HUES6 (cell line): Measurements from ENCODE around the gene SIRPB2.
A peak's percentile ranks its signal among the peaks of the same experiment; 100 is the strongest.

Experiments used
- H3K27ac ChIP-seq: 2 replicates; pipeline ENCODE4 v1.7.0; 2013; ENCODE audit warnings: low read depth, mild to moderate bottlenecking, low read length, inconsistent platforms
- H3K27me3 ChIP-seq: 2 replicates; pipeline ENCODE4 v1.6.1; 2013; ENCODE audit warnings: low read length; ENCODE audit not compliant: control insufficient read depth, insufficient read depth
- H3K36me3 ChIP-seq: 2 replicates; pipeline ENCODE4 v1.6.1; 2013; ENCODE audit warnings: low read length; ENCODE audit not compliant: control insufficient read depth, insufficient read depth
- H3K4me1 ChIP-seq: 2 replicates; pipeline ENCODE4 v1.6.1; 2013; ENCODE audit warnings: low read length; ENCODE audit not compliant: control insufficient read depth, insufficient read depth
- H3K4me3 ChIP-seq: 2 replicates; pipeline ENCODE4 v1.5.1; 2013; ENCODE audit warnings: low read depth, low read length
- H3K9ac ChIP-seq: one replicate; pipeline ENCODE4 v1.6.1; 2013; ENCODE audit warnings: mild to moderate bottlenecking, low read length
- H3K9me3 ChIP-seq: 2 replicates; pipeline ENCODE4 v1.6.1; 2013; ENCODE audit warnings: low read depth, low read length; ENCODE audit not compliant: control insufficient read depth, insufficient read depth

The SIRPB2 gene

GRCh38 chr20:1526310-1526709 is 35.1 kb upstream of the SIRPB2 start:
- Histone ChIP-seq H3K4me3 (no peak overlapping the region), H3K27me3 (no peaks in the 10 kb centered on the region), H3K27ac (no peak overlapping the region), H3K9ac (no peak overlapping the region), H3K36me3 (no peaks in the 10 kb centered on the region), H3K4me1 (no peaks in the 10 kb centered on the region), H3K9me3 (no peaks in the 10 kb centered on the region)

- Histone ChIP-seq H3K4me1 (no peaks in the 10 kb centered on the region), H3K36me3 (no peaks in the 10 kb centered on the region), H3K27ac (no peak overlapping the region), H3K4me3 (no peak overlapping the region), H3K9ac (no peak overlapping the region), H3K27me3 (no peaks in the 10 kb centered on the region), H3K9me3 (no peaks in the 10 kb centered on the region)
These were observed 32.8 kb upstream of the SIRPB2 start for GRCh38 chr20:1524004-1524403.

GRCh38 chr20:1517010-1517409 is 25.8 kb upstream of the SIRPB2 start:
- Histone ChIP-seq H3K27ac (no peak overlapping the region), H3K9me3 (no peaks in the 10 kb centered on the region), H3K4me1 (0 out of 2 replicates have a peak, but pooled peaks cover 3% of the 10 kb centered on the region), H3K9ac (no peak overlapping the region), H3K4me3 (no peak overlapping the region), H3K27me3 (no peaks in the 10 kb centered on the region), H3K36me3 (no peaks in the 10 kb centered on the region)

GRCh38 chr20:1513801-1514200 is 22.6 kb upstream of the SIRPB2 start:
- no peak overlapping the region for H3K27ac ChIP-seq

GRCh38 chr20:1509237-1509636 is 18.0 kb upstream of the SIRPB2 start:
- H3K36me3 ChIP-seq, result no peaks in the 10 kb centered on the region

More at GRCh38 chr20:1513801-1514200, 22.6 kb upstream of the SIRPB2 start:
- Histone ChIP-seq H3K4me3 (no peak overlapping the region), H3K9ac (no peak overlapping the region), H3K36me3 (no peaks in the 10 kb centered on the region), H3K4me1 (0 out of 2 replicates have a peak, but pooled peaks cover 3% of the 10 kb centered on the region), H3K27me3 (no peaks in the 10 kb centered on the region), H3K9me3 (no peaks in the 10 kb centered on the region)

GRCh38 chr20:1508574-1508973 is 17.4 kb upstream of the SIRPB2 start:
- Histone ChIP-seq H3K9ac (no peak overlapping the region), H3K27me3 (no peaks in the 10 kb centered on the region), H3K9me3 (no peaks in the 10 kb centered on the region), H3K4me3 (no peak overlapping the region), H3K4me1 (no peaks in the 10 kb centered on the region), H3K36me3 (no peaks in the 10 kb centered on the region), H3K27ac (no peak overlapping the region)

More at GRCh38 chr20:1509237-1509636, 18.0 kb upstream of the SIRPB2 start:
- Histone ChIP-seq H3K27me3 (no peaks in the 10 kb centered on the region), H3K9ac (no peak overlapping the region), H3K9me3 (no peaks in the 10 kb centered on the region), H3K4me1 (no peaks in the 10 kb centered on the region), H3K27ac (no peak overlapping the region), H3K4me3 (no peak overlapping the region)

- H3K4me3 ChIP-seq, result no peak overlapping the region
- H3K27ac ChIP-seq, result no peak overlapping the region
- H3K36me3 ChIP-seq, result no peaks in the 10 kb centered on the region
- no peaks in the 10 kb centered on the region for H3K27me3 ChIP-seq
- H3K4me1 ChIP-seq, result no peaks in the 10 kb centered on the region
- H3K9me3 ChIP-seq, result peaks cover 1% of the 10 kb centered on the region; the same call in 1 of the 2 replicates
- H3K9ac ChIP-seq, result no peak overlapping the region
These were observed 16.1 kb upstream of the SIRPB2 start for GRCh38 chr20:1507276-1507675.

- peaks cover 3% of the 10 kb centered on the region for H3K4me1 ChIP-seq
- H3K9ac ChIP-seq, result no peak overlapping the region
- H3K9me3 ChIP-seq, result peaks cover 3% of the 10 kb centered on the region; the same call in 1 of the 2 replicates
- no peak overlapping the region for H3K27ac ChIP-seq
- no peak overlapping the region for H3K4me3 ChIP-seq
- no peaks in the 10 kb centered on the region for H3K36me3 ChIP-seq
- no peaks in the 10 kb centered on the region for H3K27me3 ChIP-seq
These were observed 14.7 kb upstream of the SIRPB2 start for GRCh38 chr20:1505871-1506270.

GRCh38 chr20:1505361-1505760 is 14.1 kb upstream of the SIRPB2 start:
- no peak overlapping the region for H3K27ac ChIP-seq
- no peak overlapping the region for H3K9ac ChIP-seq

GRCh38 chr20:1503564-1504227 is 12.5 kb upstream of the SIRPB2 start:
- no peaks in the 10 kb centered on the region for H3K27me3 ChIP-seq
- H3K4me1 ChIP-seq, result peaks cover 13% of the 10 kb centered on the region
- no peak overlapping the region for H3K27ac ChIP-seq
- no peak overlapping the region for H3K9ac ChIP-seq
- peaks cover 3% of the 10 kb centered on the region; the same call in 1 of the 2 replicates for H3K9me3 ChIP-seq
- H3K36me3 ChIP-seq, result no peaks in the 10 kb centered on the region
- no peak overlapping the region for H3K4me3 ChIP-seq

More at GRCh38 chr20:1505361-1505760, 14.1 kb upstream of the SIRPB2 start:
- H3K36me3 ChIP-seq, result no peaks in the 10 kb centered on the region
- no peaks in the 10 kb centered on the region for H3K27me3 ChIP-seq
- peaks cover 3% of the 10 kb centered on the region; the same call in 1 of the 2 replicates for H3K9me3 ChIP-seq
- peaks cover 8% of the 10 kb centered on the region for H3K4me1 ChIP-seq
- H3K4me3 ChIP-seq, result no peak overlapping the region

- peak overlapping the region; percentile 52 for H3K9ac ChIP-seq
- peak overlapping the region; percentile 64; the same call in 1 of the 2 replicates for H3K27ac ChIP-seq
- peaks cover 3% of the 10 kb centered on the region; the same call in 1 of the 2 replicates for H3K9me3 ChIP-seq
- peaks cover 13% of the 10 kb centered on the region for H3K4me1 ChIP-seq
- no peaks in the 10 kb centered on the region for H3K36me3 ChIP-seq
- H3K4me3 ChIP-seq, result no peak overlapping the region
- no peaks in the 10 kb centered on the region for H3K27me3 ChIP-seq
These were observed 9.3 kb upstream of the SIRPB2 start for GRCh38 chr20:1500496-1500895.
